ENCODE results near the gene MBP. TPM values are rescaled to one million over a fixed set of nuclear protein-coding genes. Genes with fewer than 3 reads are reported as not detected.

Gene MBP
- total and polyA plus RNA-seq, 2 donors (not counting 3 experiments of a cell fraction or from before 2014, with no cell fraction given): 1.7 to 2.3 TPM

- H3K9me1 ChIP-seq (replicated peaks; ENCODE audit: control insufficient read depth, extremely low read depth, insufficient read depth, low read length): no peaks in the 10 kb centered on the region
- no peaks in the 10 kb centered on the region for H4K20me1 ChIP-seq (replicated peaks; ENCODE audit: control insufficient read depth, extremely low read depth, insufficient read depth, low read length)
- H3K36me3 ChIP-seq (ENCODE audit: control insufficient read depth in 2 of 2, extremely low read depth in 1 of 2, insufficient read depth in 2 of 2, low read length in 2 of 2): no peaks in the 10 kb centered on the region
- BruUV-seq (replicated peaks): no TSS peak
- H2AFZ ChIP-seq (ENCODE audit: low read depth, low read length): no peak overlapping the region
- intact Hi-C loops (cut with micrococcal nuclease): no loop called here
- H3K4me1 ChIP-seq (ENCODE audit: control insufficient read depth, extremely low read depth, insufficient read depth, low read length): peaks cover 9% of the 10 kb centered on the region
- H3K9ac ChIP-seq (replicated peaks; ENCODE audit: extremely low read depth, insufficient read depth, low read length): no peak overlapping the region
- H3K79me2 ChIP-seq (ENCODE audit: control insufficient read depth, insufficient read depth, low read length): no peaks in the 10 kb centered on the region
- dilution Hi-C loops (cut with MboI; ENCODE audit: extremely low pct_ligation_motif_present, low sequenced_read_pairs): no loop called here
- FAIRE-seq (no peak), DNase-seq (ENCODE audit: low read depth, low spot score) (no peak)
- no peak overlapping the region for H3K4me2 ChIP-seq (ENCODE audit: insufficient read depth, low read length)
- ChIA-PET POLR2A (no interaction called here), CTCF (interaction anchor here (1.2 kb wide), 1 partner anchor 8 kb away, joined by 3 read pairs; no protein-coding TSS in a partner anchor)
- no peak overlapping the region for H3K27ac ChIP-seq (ENCODE audit: insufficient read depth, low read depth, low read length)
- no peaks in the 10 kb centered on the region for H3K27me3 ChIP-seq (ENCODE audit: control insufficient read depth in 2 of 2, insufficient read depth in 2 of 2, low read length in 2 of 2)
- TF ChIP-seq MYC (IDR thresholded peaks at IDR 0.05; ENCODE audit: low read depth, low read length) (no peak), GATA2 (IDR thresholded peaks at IDR 0.05; ENCODE audit: insufficient read depth, insufficient read length, low read depth, low read length) (no peak), POLR2AphosphoS5 (IDR thresholded peaks at IDR 0.05; ENCODE audit: insufficient read depth, low read depth, low read length) (no peak), JUN (IDR thresholded peaks at IDR 0.05; ENCODE audit: borderline replicate concordance, insufficient read depth, insufficient read length, low read depth) (no peak), FOS (IDR thresholded peaks at IDR 0.05; ENCODE audit: borderline replicate concordance, insufficient read depth, low read length) (no peak), EZH2 (IDR thresholded peaks at IDR 0.05; ENCODE audit: borderline replicate concordance, low read depth, low read length, severe bottlenecking) (no peak), POLR2A (IDR thresholded peaks at IDR 0.05; ENCODE audit: low read depth, low read length) (no peak)
- TF ChIP-seq, protein P1, sequence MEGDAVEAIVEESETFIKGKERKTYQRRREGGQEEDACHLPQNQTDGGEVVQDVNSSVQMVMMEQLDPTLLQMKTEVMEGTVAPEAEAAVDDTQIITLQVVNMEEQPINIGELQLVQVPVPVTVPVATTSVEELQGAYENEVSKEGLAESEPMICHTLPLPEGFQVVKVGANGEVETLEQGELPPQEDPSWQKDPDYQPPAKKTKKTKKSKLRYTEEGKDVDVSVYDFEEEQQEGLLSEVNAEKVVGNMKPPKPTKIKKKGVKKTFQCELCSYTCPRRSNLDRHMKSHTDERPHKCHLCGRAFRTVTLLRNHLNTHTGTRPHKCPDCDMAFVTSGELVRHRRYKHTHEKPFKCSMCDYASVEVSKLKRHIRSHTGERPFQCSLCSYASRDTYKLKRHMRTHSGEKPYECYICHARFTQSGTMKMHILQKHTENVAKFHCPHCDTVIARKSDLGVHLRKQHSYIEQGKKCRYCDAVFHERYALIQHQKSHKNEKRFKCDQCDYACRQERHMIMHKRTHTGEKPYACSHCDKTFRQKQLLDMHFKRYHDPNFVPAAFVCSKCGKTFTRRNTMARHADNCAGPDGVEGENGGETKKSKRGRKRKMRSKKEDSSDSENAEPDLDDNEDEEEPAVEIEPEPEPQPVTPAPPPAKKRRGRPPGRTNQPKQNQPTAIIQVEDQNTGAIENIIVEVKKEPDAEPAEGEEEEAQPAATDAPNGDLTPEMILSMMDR (IDR thresholded peaks at IDR 0.05; ENCODE audit: extremely low read depth in 1 of 2, insufficient read depth in 1 of 2, low read depth in 1 of 2, low read length in 2 of 2): no peak
- TF ChIP-seq, protein P2, sequence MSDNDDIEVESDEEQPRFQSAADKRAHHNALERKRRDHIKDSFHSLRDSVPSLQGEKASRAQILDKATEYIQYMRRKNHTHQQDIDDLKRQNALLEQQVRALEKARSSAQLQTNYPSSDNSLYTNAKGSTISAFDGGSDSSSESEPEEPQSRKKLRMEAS (IDR thresholded peaks at IDR 0.05; ENCODE audit: insufficient read depth, insufficient read length): no peak
- no peaks in the 10 kb centered on the region for H3K9me3 ChIP-seq (replicated peaks; ENCODE audit: control insufficient read depth, insufficient read depth, low read length)
- H3K4me3 ChIP-seq (replicated peaks in 1 of 3; ENCODE audit: insufficient read depth in 1 of 3, low read depth in 1 of 3, low read length in 3 of 3): no peak overlapping the region
These were observed 22.9 kb downstream of the MBP start for GRCh38 chr18:77109648-77110019.

Measured in endothelial cell of umbilical vein (primary cell).